WERI-Rb-1 (cell line): Measurements from ENCODE around the gene TENM4.

ENCODE experiments used
- DNase-seq: peaks from one replicate; pipeline ENCODE4 v3.0.0-alpha.2; 2020
- H3K27ac ChIP-seq: fragments of 250-450 bp; sonication (Bioruptor Pico); 2 replicates; pipeline ENCODE4 v1.5.1; 2020; ENCODE audit warnings: mild to moderate bottlenecking, moderate library complexity
- H3K27me3 ChIP-seq: fragments of 250-450 bp; sonication (Bioruptor Pico); 2 replicates; pipeline ENCODE4 v1.5.1; 2021; ENCODE audit warnings: mild to moderate bottlenecking, low read depth, moderate library complexity; ENCODE audit not compliant: insufficient read depth, severe bottlenecking
- H3K36me3 ChIP-seq: fragments of 250-450 bp; sonication (Bioruptor Pico); 2 replicates; pipeline ENCODE4 v1.5.1; 2020; ENCODE audit warnings: mild to moderate bottlenecking, moderate library complexity
- H3K4me3 ChIP-seq: 2 replicates; pipeline ENCODE4 v1.5.1; 2011; ENCODE audit warnings: low read depth, mild to moderate bottlenecking, control low read depth, low read length
- H3K9me3 ChIP-seq: fragments of 250-450 bp; sonication (Bioruptor Pico); 2 replicates; pipeline ENCODE4 v1.5.1; 2021; ENCODE audit warnings: mild to moderate bottlenecking, moderate library complexity; ENCODE audit not compliant: severe bottlenecking
- CTCF ChIP-seq: IDR thresholded peaks from 2 replicates; pipeline ENCODE4 v1.5.1; 2011; ENCODE audit warnings: low read depth, mild to moderate bottlenecking, control low read depth, inconsistent platforms, low read length

TENM4 gene

GRCh38 chr11:79366218-79366617 lies 74.6 kb downstream of the TENM4 start:
- Histone ChIP-seq H3K36me3 (no peaks in the 10 kb centered on the region), H3K27ac (no peak overlapping the region), H3K27me3 (no peaks in the 10 kb centered on the region), H3K4me3 (no peak overlapping the region), H3K9me3 (no peaks in the 10 kb centered on the region)
- TF ChIP-seq CTCF, result no peak
- DNase-seq, result no peak

GRCh38 chr11:79363861-79364378 lies 76.9 kb downstream of the TENM4 start:
- H3K9me3 ChIP-seq, result no peaks in the 10 kb centered on the region
- DNase-seq, result no peak
- no peak for TF ChIP-seq CTCF
- H3K27me3 ChIP-seq, result peaks cover 3% of the 10 kb centered on the region
- no peak overlapping the region for H3K4me3 ChIP-seq
- no peak overlapping the region for H3K27ac ChIP-seq
- H3K36me3 ChIP-seq, result no peaks in the 10 kb centered on the region

- no peak for DNase-seq
- TF ChIP-seq CTCF, result no peak
- no peak overlapping the region for H3K4me3 ChIP-seq
- H3K27me3 ChIP-seq, result peaks cover 3% of the 10 kb centered on the region
- H3K27ac ChIP-seq, result no peak overlapping the region
- no peaks in the 10 kb centered on the region for H3K9me3 ChIP-seq
- H3K36me3 ChIP-seq, result no peaks in the 10 kb centered on the region
Observed at GRCh38 chr11:79363256-79363655, 77.6 kb downstream of the TENM4 start.

DNA sequence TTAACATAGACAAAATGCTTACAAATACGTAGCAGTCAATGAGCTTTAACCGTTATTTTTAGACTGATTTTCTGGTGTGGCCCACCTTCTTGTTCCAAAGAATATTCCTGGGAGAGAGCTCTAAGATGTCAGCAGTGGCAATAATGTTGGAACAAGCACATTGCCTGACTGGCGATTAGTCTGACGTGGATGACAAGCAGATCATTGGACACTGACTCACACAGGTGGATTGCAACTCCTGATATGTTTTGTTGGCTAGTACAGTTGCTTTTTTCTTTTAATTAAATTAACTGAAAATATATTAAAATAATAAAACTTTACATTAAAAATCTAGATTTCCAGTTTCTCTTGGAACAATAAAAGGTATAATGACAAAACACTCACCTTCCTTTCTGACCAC lies 78.0 kb downstream of the TENM4 start:
- no peak for TF ChIP-seq CTCF
- H3K36me3 ChIP-seq, result no peaks in the 10 kb centered on the region
- no peak for DNase-seq
- H3K9me3 ChIP-seq, result no peaks in the 10 kb centered on the region
- H3K4me3 ChIP-seq, result no peak overlapping the region
- H3K27ac ChIP-seq, result no peak overlapping the region
- H3K27me3 ChIP-seq, result peaks cover 3% of the 10 kb centered on the region

DNA sequence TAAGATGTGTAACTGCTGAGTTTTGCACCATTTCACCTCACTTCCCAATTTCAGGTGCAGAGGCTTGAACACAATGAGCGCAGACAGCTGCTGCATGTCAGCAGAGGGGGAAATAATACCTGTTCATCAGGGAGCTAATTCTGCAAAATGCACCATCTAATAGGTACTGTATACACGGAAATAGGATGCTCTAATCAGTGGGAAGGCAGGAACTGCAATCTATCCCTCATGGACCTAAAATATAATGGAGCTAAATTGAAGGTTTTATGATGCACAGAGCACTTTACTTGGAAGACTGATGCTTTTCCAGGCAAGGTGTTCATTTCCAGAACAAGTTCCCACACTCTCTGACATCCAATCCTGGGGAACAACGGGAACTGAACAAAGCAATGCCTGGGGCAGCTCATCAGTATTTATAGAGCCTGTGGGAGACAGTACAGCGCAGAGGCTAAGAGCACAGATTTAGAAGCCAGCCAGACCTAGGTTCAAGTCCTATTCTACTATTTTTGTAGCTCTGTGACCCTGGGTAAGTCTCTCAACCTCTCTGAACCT lies 78.5 kb downstream of the TENM4 start:
- H3K27me3 ChIP-seq, result peaks cover 3% of the 10 kb centered on the region
- no peak overlapping the region for H3K4me3 ChIP-seq
- no peak overlapping the region for H3K27ac ChIP-seq
- TF ChIP-seq CTCF, result no peak
- H3K36me3 ChIP-seq, result no peaks in the 10 kb centered on the region
- no peak for DNase-seq
- H3K9me3 ChIP-seq, result no peaks in the 10 kb centered on the region

- Histone ChIP-seq H3K27ac (no peak overlapping the region), H3K9me3 (no peaks in the 10 kb centered on the region), H3K27me3 (peaks cover 3% of the 10 kb centered on the region), H3K4me3 (no peak overlapping the region), H3K36me3 (no peaks in the 10 kb centered on the region)
- no peak for DNase-seq
- no peak for TF ChIP-seq CTCF
Observed at GRCh38 chr11:79358258-79358657, 82.6 kb downstream of the TENM4 start.
